OCI-LY7 (cell line): ENCODE data around the gene ATP5PD.

Experiments
- EZH2phosphoT487 ChIP-seq: fragments of 200-600 bp; sonication (generic); IDR thresholded peaks from 2 replicates; pipeline ENCODE4 v1.6.1; 2018; ENCODE audit warnings: low read depth, borderline replicate concordance, mild to moderate bottlenecking, mixed run types, antibody characterized with exemption, low read length, moderate library complexity, mixed read lengths
- TF ChIP-seq, protein P1 (sequence below): fragments of 200-600 bp; sonication (generic); conservative IDR thresholded peaks from 2 replicates; pipeline ENCODE4 v1.5.1; 2014; ENCODE audit warnings: mild to moderate bottlenecking, antibody characterized with exemption, low read length, moderate library complexity, mixed read lengths

GRCh38 chr17:75013092-75013559 is 33.6 kb downstream of the ATP5PD start:
- TF ChIP-seq, protein P1, sequence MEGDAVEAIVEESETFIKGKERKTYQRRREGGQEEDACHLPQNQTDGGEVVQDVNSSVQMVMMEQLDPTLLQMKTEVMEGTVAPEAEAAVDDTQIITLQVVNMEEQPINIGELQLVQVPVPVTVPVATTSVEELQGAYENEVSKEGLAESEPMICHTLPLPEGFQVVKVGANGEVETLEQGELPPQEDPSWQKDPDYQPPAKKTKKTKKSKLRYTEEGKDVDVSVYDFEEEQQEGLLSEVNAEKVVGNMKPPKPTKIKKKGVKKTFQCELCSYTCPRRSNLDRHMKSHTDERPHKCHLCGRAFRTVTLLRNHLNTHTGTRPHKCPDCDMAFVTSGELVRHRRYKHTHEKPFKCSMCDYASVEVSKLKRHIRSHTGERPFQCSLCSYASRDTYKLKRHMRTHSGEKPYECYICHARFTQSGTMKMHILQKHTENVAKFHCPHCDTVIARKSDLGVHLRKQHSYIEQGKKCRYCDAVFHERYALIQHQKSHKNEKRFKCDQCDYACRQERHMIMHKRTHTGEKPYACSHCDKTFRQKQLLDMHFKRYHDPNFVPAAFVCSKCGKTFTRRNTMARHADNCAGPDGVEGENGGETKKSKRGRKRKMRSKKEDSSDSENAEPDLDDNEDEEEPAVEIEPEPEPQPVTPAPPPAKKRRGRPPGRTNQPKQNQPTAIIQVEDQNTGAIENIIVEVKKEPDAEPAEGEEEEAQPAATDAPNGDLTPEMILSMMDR = no peak
- TF ChIP-seq EZH2phosphoT487 = no peak
